AML-193 (cell line): ENCODE data around the gene CYSRT1.
"Not testable (repeated sequence)": the region's sequence is repeated elsewhere in the genome, so short reads cannot be mapped to it uniquely, and the experiment has no call there.

ENCODE experiments used
- DNase-seq, 2 experiments: peaks; one replicate each; lab custom pipeline; 2025; lab: John Stamatoyannopoulos, UW

CYSRT1 gene

DNA sequence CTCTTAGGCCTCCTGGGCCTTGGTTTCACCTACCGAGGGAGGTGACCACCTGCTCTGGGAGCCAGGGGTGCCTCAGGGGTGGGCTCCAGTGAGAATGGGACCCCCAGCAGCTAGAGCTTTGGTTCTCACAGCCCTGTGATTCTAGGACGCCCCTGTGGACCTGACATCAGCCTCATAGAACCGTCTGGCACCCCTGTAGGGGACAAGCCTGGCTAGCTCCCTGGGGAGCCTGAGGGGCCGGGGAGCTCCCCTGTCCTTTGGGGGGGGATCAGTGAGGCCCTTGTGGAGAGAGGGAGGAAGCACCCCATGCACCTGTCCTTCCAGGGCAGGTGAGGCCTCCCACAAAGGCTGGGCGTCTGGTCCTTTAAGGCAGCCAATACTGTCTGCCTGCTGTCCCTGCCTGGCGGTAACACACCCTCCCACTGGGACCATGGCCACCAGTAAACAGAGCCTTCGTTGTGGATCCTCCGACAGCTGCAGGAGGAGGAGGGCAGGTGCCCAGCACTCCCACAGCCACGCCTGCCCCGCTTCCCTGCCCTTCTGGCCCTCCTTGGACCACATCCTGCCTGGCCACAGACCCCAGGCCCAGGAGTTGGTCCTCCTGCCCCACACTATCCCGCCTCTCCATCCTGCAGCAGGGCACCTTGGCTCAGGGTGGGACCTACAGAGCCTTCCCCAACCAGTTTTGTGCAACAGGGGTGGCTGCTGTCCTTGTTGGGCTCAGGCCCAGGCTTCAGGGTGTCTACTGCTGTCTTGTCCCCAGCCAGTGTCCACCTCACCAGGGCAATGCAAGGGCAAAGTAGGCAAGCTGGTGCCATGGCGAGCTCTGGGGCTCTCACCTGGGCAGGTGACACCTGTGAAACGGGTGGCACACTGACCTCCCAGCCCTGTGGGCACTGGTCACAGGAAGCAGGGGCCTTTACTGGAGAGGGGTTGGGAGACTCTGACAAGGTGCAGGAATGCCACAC lies 13.1 kb downstream of the CYSRT1 start:
- no peak for DNase-seq

DNA sequence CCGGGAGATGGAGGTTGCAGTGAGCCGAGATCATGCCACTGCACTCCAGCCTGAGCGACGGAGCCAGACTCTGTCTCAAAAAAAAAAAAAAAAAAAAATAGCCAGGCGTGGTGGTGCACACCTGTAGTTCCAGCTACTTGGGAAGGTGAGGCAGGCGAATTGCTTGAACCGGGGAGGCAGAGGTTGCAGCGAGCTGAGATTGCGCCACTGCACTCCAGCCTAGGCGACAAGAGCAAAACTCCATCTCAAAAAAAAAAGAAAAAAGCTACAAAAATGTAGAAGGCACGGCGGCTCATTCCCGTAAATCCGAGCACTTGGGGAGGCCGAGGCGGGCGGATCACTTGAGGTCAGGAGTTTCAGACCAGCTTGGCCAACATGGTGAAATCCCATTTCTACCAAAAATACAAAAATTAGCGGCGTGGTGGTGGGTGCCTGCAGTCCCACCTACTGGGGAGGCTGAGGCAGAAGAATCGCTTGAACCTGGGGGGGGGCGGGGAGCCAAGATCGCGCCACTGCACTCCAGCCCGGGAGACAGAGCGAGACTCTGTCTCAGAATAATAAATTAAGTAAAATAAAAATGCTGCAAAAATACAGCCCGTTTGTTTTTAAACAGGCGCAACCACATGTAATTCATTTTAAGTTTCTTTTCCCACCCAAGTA lies 14.7 kb downstream of the CYSRT1 start:
- DNase-seq: not testable (repeated sequence)

DNA sequence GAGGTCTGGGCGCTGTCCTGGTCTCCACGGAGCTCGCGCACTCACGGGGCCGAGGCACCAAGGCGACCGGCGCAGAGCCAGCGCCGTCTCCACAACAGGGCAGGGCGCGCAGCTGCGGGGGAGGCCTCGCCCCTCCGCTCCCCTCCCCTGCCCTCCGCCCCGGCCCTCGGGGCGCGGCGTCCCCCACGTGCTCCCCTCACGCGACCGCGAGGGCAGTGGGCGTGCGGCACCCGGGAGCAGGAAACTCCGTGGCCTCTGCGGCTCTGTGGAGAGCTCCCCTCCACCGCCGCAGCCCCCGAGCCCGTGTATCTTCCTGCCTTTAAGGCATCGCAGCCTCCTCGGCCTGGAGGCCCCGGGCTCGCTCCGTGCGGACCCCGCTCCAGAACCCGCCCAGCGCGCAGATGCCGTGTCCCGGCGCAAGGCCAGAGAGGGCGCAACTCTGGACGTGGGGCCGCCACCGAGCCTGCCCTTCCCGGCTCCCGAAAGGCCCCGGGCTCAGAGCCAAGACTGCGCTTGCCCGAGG lies 15.4 kb downstream of the CYSRT1 start:
- peak; percentile 54 to 63 for DNase-seq

DNA sequence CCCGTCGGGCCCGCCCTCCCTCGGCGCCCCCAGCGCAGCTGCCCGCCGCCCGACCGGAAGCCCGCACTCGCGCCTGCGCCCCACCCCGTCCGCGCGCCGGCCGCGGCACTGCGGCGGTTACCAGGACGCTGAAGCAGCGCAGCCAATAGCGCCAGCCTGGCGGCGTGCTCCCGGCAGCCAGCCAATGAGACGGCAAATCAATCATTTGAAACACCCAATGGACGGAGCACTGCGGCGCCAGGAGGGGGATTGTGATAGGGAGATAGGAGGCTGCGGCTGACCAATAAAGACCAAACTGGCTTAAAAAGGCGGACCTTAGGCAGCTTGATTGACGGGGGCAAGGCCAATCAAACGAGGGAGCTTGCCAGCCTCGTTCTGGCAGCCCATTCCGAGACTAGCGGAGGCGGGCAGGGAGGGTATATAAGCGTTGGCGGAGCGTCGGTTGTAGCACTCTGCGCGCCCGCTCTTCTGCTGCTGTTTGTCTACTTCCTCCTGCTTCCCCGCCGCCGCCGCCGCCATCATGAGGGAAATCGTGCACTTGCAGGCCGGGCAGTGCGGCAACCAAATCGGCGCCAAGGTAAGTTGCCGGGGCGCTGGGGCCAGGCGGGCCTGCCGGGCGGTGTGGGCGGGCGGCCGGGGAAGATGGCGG lies 16.0 kb downstream of the CYSRT1 start, which contains the start of gene TUBB4B:
TSS of gene TUBB4B (plus strand) at position 447 of the 649 bp plus-strand sequence. CDS start at position 521, 74 bp downstream.
- peak; percentile 99 for DNase-seq

DNA sequence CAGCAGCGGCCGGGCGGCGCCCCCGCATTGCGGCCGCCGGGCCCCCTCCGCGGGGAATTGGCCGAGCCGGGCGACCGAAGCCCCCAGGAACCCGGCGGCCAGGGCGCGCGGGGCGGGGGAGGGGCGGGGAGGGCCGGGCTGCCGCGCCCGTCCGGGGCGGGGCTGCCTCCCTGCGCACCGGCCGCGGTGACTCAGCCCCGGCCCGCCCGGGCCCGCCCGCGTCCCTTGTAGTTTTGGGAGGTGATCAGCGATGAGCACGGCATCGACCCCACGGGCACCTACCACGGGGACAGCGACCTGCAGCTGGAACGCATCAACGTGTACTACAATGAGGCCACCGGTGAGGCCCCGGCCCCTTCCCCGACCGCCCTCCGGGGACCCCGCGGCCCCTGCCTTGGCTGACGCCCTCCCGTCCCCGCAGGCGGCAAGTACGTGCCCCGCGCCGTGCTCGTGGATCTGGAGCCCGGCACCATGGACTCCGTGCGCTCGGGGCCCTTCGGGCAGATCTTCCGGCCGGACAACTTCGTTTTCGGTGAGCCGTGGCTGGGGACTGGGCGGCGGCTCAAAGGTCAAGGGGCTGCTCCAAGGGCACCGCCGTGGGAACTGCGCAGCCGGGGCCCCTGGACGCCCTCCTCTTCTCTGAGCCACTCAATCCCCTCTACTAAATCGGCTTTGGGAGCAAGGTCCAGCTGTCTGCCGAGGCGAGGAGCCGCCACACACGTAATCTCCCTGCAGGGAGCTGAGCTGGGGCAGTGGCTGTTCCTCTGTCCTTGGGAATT lies 16.7 kb downstream of the CYSRT1 start:
- peak in 1 of 2 experiments; percentile 7 for DNase-seq

DNA sequence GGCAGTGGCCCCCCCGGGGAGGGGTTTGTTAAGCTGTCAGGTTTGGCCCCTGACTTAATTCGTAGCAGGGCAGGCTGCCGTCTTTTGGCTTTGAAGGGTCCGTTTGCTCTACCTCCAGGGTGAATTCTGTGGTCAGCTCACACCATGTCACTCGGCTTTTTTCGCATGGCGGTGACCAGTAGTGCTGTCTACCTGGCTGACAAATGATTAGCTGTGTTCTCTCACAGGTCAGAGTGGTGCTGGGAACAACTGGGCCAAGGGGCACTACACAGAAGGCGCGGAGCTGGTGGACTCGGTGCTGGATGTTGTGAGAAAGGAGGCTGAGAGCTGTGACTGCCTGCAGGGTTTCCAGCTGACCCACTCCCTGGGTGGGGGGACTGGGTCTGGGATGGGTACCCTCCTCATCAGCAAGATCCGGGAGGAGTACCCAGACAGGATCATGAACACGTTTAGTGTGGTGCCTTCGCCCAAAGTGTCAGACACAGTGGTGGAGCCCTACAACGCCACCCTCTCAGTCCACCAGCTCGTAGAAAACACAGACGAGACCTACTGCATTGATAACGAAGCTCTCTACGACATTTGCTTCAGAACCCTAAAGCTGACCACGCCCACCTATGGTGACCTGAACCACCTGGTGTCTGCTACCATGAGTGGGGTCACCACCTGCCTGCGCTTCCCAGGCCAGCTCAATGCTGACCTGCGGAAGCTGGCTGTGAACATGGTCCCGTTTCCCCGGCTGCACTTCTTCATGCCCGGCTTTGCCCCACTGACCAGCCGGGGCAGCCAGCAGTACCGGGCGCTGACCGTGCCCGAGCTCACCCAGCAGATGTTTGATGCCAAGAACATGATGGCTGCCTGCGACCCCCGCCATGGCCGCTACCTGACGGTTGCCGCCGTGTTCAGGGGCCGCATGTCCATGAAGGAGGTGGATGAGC lies 17.6 kb downstream of the CYSRT1 start:
- no peak for DNase-seq

DNA sequence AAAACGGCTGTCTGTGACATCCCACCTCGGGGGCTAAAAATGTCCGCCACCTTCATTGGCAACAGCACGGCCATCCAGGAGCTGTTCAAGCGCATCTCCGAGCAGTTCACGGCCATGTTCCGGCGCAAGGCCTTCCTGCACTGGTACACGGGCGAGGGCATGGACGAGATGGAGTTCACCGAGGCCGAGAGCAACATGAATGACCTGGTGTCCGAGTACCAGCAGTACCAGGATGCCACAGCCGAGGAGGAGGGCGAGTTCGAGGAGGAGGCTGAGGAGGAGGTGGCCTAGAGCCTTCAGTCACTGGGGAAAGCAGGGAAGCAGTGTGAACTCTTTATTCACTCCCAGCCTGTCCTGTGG lies 18.3 kb downstream of the CYSRT1 start:
- not testable (repeated sequence) for DNase-seq

DNA sequence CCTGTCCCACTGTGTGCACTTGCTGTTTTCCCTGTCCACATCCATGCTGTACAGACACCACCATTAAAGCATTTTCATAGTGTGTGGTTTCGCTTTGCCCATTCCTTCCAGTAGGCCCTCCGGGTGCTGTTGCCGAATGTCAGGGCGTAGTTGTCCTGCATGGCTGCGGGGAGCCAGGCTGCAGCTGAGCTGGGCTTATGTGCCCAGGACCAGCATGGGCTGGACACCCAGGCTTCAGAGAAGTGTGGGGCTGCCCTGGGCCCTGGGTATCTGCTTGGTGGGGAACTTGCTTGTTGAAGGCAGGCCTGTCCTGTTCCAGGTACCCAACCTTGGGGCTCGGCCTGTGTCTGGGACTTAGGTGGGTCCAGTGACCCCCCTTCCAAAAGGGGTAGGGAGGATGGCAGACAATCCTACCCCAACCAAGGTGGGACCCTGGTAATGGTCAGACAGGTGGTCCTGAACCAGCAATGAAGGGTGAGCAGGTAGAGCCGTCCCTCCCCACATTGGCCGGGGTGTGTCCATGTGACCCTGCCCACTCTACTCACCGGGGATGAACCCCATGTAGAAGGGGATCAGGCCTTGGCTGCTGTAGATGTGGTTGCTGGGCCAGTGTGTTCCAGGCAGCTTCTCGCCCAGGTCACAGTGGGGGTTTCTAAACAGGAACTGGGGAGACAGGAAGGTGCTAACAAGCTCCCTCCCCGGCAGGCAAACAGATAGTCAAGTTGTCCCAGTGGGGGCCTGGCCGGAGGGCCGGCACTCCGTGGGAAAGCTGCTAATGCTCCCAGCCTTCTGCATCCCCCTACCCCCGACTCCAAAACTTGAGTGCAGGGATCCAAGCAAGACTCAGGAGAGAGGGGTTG lies 18.9 kb downstream of the CYSRT1 start:
- DNase-seq: no peak

DNA sequence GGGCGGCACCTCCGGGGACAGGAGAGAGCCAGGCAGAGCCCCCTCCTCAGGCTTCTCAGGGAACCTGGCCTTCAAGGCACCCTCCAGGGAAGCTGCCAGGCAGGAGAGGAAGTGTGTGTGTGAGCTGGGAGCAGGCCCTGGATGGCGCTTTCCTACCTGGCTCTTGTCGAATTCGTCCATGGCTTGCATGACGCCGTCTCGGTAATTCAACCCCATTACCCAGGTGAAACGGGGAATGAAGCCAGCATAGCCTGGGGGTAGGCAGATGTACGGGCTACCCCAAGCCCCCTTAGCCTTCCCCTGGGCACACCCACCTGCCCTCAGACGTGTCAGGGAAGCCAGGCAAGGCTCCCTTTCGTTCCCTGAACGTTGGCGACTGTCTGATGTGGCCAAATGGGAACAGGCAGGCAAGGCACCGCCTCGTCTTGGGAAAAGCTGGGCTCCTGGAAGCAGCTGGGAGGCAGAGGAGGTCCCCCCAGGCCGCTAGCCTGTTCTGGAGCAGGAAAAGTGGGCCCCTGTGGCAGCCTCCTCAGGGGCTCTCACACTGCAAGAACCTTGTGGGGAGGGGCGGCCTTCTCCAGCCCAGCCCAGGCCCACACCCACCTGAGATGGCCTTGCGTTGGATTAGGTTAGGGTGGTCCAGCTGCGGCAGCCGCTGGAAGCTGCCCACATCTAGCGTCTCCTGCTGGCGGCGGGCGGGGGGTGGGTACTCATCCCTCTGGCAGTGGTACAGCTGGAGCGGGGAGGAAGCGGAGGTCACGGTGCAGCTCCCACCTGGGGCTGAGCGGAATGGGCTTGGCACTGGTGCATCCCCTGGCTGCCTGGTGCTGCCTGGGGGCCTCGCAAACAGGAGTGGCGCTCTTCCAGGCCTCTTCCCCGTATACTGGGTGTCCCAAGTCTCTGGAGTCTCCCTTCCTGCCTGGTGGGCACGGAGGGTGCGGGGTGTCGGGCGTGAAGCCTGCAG lies 19.8 kb downstream of the CYSRT1 start:
- no peak for DNase-seq

DNA sequence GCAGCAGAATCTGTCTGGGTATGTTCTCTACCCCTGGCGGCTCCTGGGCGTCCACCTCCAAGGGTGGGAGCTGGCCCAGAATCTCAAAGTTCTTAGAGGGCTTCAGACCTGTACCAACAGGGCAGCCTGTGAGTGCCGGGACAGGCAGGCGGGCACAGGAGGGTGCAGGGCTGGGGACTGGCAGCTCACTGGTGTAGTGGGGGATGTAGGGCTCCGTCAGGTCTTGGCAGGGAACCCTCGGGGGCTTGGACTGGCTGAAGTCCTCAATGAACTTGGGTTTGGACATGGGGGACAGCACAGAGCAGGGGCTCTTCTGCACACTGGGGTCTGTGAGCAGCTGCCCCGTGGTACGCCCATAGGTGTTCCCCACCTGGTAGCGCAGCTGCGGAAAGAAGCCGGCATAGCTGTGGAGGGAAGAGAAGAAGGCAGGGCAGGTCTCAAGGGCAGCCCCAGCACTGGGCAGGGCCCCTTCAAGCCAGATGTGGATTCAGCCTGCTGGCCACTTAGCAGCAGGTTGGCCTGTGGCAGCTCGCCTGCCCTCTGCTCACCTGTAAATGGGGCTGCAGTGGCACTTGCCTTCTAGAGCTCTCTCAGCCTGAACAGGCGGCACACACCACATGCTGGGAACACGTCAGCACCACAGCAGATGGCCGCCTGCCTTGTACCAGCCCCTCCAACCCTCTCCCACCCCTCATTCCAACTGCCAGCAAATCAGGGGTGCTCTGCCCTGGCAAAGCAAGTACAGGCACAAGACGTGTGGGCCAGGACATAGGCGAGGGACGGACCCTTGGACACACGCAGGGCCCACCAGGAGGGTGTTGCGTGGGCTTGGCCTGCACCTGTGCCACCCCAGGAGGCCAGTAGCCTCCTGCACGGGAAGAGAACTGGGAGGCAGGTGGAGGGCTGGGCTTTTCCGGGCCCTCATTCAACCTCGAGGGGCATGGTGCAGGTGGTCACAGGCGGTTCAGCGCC lies 20.8 kb downstream of the CYSRT1 start:
- no peak for DNase-seq

DNA sequence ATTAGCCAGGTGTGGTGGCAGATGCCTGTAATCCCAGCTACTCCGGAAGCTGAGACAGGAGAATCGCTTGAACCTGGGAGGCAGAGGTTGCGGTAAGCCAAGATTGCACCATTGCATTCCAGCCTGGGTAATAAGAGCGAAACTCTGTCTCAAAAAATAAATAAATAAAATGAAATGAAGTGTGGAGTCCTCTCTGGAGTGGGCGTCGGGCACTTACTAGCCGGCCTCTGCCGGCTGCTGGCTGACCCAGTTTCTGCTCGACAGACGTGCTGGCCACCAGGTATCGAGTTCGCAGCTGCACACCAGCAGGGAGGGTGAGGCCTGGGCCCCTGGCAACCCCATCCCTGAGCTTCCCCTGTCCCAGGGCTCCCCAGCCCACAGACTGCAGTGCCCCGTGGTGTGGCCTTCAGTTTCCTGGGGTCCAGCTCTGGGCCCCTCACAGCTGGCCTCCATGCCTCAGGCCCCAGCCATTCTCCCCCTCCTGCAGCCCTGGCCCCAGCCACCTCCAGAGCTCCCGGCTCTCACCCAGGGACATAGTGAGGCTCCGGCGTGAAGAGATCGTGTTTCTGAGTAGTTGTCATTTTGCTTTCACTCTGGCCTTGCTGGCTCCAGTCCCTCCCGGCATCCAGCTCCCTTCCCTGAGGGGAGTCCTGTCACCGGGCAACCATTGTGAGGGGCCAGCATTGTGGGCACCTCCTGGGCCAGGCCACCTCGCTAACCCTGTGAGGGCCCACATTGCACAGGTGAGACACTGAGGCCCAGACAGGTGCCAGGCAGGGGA lies 22.4 kb downstream of the CYSRT1 start:
- DNase-seq: no peak

DNA sequence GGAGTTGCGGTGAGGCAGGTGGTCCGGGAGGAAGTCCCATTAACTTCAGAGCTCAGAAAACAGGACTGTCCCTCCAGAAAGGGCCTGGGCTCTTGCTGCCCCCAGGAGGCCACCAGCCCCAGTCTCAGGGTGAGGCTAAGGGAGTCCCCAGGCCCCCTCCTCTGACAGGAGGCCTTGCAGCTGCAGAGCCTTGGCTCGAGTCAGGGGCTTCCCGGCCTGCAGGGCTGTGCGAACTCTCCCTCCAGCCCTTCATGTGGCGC lies 22.9 kb downstream of the CYSRT1 start:
- DNase-seq: no peak

DNA sequence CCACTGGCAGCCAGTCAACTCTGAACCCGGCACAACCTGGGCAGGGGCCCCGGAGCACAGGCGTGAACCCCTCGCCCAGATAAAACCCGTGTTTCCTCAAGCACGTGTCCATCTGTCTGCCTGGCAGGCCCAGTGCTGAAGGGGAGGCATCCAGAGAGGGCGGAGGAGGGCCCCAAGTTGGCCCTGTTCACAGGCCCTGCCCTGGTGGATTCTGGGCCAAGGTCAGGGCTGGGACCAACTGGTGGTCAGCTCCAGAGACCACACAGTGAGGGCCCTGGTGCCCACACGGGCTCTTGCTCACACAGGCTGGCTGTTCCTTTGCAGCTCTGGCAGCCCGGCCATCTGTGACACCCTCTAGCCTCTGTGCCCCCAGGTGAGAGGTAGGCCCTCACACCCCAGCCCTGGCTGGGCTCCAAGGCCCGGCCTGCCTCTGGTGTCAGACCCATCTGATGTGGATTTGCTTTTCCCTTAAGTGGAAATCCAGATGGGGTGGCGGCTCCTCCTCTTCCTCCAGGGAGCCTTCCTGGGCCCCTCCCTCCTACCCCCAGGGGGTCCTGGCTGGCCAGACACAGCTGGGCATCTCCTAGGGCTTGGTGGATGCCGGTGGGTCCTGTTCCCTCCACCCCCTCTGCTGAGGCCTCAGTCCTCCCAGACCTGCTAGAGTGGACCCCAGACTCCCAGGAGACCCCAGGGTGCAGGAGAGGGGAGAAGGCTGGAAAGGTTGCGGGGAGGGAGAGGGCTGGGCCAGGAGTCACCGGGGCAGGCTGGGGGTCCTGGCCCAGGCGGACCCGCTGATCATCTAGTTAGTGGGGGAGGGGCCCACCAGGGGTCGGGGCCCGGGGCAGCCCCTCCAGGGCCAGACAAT lies 25.6 kb downstream of the CYSRT1 start:
- no peak for DNase-seq

DNA sequence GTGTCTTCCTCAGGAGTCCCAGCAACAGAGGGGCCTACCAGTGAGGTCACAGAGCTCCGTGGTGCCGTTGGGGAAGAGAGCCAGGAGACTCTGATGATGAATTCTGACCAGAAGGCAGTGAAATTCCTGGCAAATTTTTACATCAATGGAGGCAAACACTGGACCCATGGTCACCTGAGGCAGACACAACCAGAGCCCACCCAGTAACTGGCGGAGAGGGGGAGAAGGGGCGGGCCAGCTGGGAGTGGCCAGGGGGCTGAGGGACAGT lies 26.2 kb downstream of the CYSRT1 start, which contains the start of gene STPG3:
TSS of gene STPG3 (plus strand) at position 93 of the 268 bp plus-strand sequence. CDS start at position 94, 1 bp downstream.
- no peak for DNase-seq

DNA sequence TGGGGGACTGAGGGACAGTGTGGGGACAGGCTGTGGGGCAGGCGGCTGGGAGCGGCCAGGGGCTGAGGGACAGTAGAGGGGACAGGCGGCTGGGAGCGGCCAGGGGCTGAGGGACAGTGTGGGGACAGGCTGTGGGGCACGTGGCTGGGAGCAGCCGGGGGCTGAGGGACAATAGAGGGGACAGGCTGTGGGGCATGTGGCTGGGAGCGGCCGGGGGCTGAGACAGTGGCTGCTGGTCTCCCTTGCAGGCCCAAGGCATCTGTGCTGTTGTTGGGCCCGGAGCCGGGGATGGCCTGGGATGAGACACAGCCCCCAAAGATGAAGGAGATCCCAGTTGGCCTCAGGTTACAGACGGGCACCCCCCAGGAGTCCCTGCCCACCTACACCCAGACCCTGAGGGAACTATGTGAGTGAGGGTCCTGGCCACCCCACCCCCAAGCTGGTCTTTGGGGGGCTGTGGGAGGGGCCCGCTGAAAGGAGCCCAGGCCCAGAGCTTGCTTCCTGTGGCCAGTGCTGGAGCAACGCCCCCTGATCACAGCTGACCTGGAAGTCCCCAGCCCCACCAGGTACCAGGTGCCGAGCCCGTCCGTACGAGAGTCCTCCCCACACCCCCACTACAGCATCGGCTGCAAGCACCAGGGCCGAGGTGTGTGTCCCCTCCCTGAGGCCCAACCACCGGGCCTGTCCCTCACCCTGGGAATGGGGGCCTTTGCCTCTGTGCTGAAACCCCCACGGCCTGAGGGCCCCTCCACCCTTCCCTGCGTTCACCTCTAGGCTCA lies 26.7 kb downstream of the CYSRT1 start:
- DNase-seq: no peak
